Cerebellar cortex (tissue), 1 donor: ENCODE results near the gene ATP10B.
"Not testable (repeated sequence)": the region's sequence is repeated elsewhere in the genome, so short reads cannot be mapped to it uniquely, and the experiment has no call there.

Experiments used
- DNase-seq: peaks from one replicate; pipeline ENCODE4 v3.0.0-alpha.2; 2015; ENCODE audit warnings: low spot score

The ATP10B gene

GRCh38 chr5:160750938-160751657 is 100.9 kb downstream of the ATP10B start:
- DNase-seq, result peak; percentile 66

GRCh38 chr5:160749682-160750081 is 102.3 kb downstream of the ATP10B start:
- DNase-seq, result no peak

GRCh38 chr5:160749026-160749425 is 103.0 kb downstream of the ATP10B start:
- no peak for DNase-seq

GRCh38 chr5:160747987-160748386 is 104.0 kb downstream of the ATP10B start:
- no peak for DNase-seq

GRCh38 chr5:160747559-160747958 is 104.5 kb downstream of the ATP10B start:
- no peak for DNase-seq

GRCh38 chr5:160744268-160745101 is 107.5 kb downstream of the ATP10B start:
- DNase-seq, result no peak

- DNase-seq, result no peak
These were observed 109.0 kb downstream of the ATP10B start for GRCh38 chr5:160743027-160743426.

- DNase-seq, result no peak
These were observed 109.6 kb downstream of the ATP10B start for GRCh38 chr5:160742446-160742845.

GRCh38 chr5:160727296-160727997 is 124.6 kb downstream of the ATP10B start:
- no peak for DNase-seq

GRCh38 chr5:160726721-160727120 is 125.3 kb downstream of the ATP10B start:
- DNase-seq, result no peak

GRCh38 chr5:160720822-160721221 is 131.2 kb downstream of the ATP10B start:
- no peak for DNase-seq

GRCh38 chr5:160715508-160715907 is 136.5 kb downstream of the ATP10B start:
- not testable (repeated sequence) for DNase-seq

GRCh38 chr5:160703547-160704189 is 148.3 kb downstream of the ATP10B start:
- no peak for DNase-seq

- DNase-seq, result no peak
These were observed 149.1 kb downstream of the ATP10B start for GRCh38 chr5:160702934-160703333.

GRCh38 chr5:160702311-160702803 is 149.7 kb downstream of the ATP10B start:
- DNase-seq, result no peak

- no peak for DNase-seq
These were observed 150.6 kb downstream of the ATP10B start for GRCh38 chr5:160701403-160701802.

- DNase-seq, result no peak
These were observed 152.7 kb downstream of the ATP10B start for GRCh38 chr5:160699301-160699700.

- DNase-seq, result no peak
These were observed 154.7 kb downstream of the ATP10B start for GRCh38 chr5:160697281-160697680.

- DNase-seq, result no peak
These were observed 157.1 kb downstream of the ATP10B start for GRCh38 chr5:160694896-160695295.

GRCh38 chr5:160693831-160694465 is 158.1 kb downstream of the ATP10B start:
- no peak for DNase-seq

GRCh38 chr5:160692271-160692670 is 159.7 kb downstream of the ATP10B start:
- no peak for DNase-seq
